Activated CD8-positive, alpha-beta memory T cell treated with anti-CD3 and anti-CD28 coated beads for 48 hours (primary cell): ENCODE data around the gene PDILT.

Source experiments
- DNase-seq, 3 experiments: peaks; one replicate each; pipeline ENCODE4 v3.0.0-alpha.2; 2020; ENCODE audit warnings: low read depth in 2 of 3, low spot score in 2 of 3

PDILT gene

DNA sequence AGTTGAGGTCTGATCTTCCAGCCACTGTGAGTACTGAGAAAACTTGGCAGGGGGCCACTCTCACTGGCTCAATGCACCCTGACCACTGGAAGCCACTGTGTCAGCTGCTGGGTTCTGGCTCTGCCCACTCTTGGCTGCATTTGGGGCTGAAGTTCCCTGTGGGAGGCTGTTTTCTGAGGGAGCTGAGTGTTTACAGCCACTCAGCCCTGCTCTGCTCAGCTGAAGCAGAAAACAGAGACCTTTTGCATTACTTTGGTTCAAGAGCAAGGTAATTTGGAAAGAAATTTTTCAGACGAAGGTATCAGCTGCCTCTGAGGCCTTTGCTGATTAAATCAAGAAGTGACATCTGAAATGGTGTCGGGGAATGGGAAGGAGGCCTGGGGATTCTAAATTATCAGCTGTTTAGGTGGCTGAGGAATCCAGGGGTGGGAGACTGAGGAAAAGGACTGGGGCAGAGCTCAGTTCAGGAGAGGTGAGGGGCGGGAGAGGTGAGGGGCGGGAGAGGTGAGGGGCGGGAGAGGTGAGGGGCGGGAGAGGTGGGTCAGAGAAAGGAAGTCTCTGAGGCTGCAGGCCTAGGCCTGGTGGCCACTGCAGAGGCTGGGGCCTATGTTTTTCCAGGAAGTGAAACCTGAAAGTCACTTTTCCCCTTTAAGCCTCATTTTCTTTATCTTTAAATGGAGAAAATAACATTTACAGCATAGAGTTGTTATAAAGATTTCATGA lies 5.0 kb upstream of the PDILT start, which contains the start of gene ACSM5:
ACSM5 (plus strand) TSS at position 137 of the 723 bp plus-strand sequence. CDS start 1,951 bp downstream, outside the sequence.
- no peak for DNase-seq

DNA sequence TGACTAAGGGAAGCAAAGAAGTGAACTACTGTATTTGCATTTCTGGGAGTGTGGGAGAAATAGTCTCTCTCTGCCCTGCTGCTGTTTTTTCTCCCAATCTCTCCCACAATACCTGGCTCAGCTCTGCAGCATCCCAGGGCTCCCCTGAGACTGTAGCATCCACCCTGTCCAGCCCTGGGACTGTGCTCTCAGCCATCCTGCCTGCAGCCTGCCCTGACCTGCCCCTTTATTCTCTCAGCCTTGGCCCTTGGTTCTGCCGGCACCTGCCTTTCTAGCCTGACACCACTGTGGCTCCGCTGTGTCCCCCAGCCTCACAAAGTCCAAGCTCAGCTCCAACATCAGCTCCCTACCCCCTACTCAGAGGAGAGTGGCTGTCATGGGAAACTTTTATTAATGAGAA lies 1.9 kb downstream of the PDILT start:
- DNase-seq, result no peak

DNA sequence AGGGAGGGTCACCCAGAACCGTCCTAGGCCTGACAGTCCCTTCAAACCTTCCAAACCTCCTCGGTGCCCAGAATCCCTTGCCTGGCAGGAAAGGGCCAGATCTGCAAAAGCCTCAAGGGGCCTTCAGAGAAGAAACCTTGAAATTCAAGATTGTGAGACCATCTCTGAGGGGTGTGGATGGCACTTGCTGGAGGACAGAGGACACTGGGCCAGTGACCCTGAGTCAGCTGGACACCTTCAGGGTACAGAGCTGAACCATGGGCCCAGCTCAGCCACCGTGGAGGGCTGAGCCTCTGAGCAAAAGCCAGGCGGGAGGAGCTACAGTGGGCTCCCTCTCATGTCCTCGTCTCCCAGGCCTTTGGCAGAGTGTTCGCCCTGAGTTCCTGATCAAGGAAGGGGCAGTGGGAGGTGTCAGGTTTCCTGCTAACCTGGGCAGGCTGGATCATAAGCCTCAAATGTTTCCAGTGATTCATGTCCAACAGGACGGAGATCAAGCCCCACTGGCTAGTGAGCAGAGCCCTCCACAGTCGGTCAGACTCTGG lies 3.0 kb downstream of the PDILT start:
- no peak for DNase-seq

DNA sequence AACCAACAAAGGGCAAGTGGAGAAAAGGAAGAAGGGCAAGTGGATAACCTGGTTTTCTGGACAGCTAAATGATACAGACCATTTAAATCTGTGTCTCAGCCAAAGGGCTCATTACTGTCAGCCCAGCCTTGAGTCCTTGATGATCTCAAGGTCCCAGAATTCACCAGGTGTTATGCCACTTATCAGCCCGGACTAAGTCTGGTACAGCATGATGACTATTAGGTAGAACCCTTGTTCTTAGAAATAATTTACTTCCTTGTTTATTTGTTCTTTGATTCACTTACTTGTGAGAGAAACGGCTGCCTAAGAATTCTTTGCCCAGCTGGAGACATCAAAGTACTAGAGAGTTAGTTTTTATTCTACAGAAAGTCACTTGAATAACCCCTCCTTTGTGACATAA lies 3.5 kb downstream of the PDILT start:
- DNase-seq, result no peak

DNA sequence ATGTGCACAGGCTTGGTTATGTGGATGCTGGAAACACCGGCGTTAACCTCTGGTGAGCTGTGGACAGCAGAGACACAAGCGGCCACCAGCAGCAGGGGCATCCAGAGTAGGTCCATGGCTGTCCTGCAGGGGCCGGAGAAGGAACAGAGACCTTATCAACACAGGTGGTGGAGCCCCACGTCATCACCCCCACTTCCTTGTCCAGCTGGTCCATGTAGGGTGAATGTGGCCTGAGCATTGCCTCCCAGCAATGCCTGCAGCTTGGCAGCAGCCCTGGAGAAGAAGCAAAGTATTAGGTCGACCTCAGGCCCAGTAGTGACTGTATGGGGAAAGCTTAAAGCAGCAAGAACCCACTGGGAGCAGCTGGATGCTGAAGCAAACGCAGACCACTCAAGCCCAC lies 5.4 kb downstream of the PDILT start:
- no peak for DNase-seq

DNA sequence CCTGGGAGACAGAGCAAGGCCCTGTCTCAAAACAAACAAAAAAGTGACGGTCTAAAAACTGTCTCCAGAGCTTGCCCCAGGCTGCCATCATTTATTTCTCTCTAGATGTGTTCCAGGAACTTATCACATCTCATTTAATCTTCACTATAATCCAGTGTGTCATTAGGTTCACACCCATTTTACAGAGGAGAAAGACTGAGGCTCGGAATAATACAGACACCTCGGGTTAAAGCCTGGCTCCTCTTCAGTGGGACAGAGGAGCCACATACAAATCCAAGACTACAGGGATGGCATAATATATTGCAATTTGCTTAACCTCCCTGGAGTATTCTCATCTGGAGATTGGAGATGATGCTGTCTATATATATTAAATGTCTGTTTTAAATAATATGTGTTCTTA lies 5.9 kb downstream of the PDILT start:
- DNase-seq, result no peak

DNA sequence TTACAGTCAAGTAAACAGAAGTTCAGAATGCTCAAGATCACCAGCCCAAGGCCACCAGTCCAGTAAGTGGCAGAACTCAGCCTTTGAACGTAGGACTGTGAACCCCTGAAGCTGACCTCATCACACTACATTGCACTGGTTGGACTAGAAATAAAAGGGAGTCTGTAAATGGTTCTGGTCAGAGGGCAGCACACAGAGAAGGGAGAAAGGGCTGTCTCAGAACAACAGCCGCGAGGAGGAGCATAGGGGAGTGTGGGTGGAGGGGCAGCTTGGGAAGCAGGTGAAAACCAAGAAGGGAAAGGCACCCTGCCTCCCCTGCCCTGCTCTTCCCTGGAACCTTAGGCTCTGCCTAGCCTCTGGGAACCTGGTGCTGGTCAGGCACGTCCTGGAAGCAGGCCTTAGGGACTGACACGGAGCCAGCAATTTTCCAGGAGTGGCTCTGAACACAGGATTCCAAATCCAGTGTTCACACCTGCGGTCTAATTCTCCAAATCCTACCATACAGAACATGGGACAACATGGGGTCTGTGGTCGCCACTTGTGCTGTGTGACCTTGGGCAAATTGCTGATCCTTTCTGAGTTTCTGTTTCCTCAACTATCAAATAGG lies 7.0 kb downstream of the PDILT start:
- no peak for DNase-seq

DNA sequence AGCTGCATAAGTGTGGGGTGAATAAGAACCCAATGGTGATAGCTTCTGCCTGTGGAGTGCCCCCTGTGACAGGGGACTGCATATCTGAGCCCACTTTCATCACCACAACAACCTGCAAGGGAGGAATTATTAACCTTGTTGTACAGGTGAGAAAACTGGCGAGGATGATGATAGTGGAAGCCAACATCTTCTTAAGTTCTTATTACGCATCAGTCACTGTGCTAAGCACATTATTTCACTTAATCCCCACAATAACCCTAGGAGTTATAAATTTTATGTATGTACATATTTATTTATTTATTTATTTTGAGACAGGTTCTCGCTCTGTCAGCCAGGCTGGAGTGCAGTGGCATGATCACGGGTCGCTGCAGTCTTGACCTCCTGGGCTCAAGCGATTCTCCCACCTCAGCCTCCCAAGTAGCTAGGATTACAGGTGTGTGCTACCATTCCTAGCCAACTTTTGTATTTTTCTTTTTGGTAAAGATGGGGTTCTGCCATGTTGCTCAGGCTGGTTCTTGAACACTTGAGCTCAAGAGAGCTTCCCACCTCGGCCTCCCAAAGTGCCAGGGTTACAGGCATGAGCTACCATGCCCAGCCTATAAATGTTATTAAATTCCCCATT lies 7.6 kb downstream of the PDILT start:
- no peak for DNase-seq

DNA sequence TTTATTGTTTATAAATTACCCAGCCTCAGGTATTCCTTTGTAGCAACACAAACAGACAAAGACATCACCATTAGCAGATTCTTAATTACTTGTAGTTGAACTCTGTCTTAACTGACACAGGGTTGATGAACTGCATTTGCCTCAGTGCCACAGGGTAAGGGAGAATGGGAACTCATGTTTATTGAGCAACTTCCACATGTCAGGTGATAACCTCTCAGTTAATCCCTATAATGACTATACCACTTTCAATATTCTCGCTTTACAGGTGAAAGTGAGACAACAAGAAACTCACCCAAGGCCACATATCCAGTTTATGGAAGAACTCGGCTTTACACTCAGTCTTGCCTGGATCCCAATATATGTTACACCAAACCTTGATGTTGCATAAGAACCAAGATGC lies 8.6 kb downstream of the PDILT start:
- DNase-seq, result no peak

DNA sequence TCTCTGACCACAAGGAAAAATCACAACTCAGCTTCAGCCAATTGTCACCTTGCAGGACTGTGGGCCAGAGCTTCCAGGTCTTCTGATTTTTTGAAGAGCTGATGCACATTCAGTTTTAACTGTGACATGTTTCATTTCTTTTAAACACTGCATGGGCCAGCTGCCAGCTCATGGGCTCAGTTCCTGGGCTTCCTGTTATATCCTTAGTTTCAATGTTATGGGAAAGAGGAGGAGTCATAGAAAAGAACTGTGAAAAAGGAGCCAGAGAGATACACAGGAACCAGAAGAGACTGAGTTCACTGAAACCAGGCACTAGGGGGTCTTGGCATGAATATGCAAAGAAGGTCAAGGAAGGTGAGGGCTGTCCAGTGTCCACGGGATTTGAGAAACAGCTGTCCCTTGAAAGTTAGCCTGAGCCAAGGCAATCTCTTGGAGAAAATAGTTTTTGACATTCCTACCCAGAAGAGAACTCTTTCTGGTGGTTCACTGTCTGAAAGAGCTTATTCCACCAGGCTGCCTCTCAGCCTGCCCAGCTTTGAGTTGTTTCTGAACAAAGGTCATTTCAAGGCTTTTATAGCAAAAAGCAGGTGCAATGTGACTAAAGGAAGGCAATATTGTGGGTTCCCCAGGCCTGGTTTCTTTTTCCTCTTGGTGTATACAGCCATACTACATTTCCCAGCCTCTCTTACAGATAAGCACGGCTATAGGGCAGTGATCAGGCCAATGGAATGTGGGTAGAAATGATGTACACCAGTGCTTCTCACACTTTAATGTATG lies 10.5 kb downstream of the PDILT start:
- no peak for DNase-seq

DNA sequence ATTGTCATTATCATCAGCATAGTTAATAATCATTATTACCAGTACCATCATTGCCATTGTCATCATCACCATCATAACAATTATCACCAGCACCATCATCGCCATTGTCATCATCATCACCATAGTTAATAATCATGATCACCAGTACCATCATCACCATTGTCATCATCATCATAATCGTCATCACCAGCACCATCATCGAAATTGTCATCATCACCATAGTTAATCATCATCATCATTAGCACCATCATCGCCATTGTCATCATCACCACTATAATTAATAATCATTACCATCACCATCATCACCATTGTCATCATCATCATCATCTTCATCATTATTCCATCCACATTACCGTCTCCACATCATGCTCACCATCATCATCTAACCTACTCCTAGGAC lies 13.5 kb downstream of the PDILT start:
- no peak for DNase-seq

DNA sequence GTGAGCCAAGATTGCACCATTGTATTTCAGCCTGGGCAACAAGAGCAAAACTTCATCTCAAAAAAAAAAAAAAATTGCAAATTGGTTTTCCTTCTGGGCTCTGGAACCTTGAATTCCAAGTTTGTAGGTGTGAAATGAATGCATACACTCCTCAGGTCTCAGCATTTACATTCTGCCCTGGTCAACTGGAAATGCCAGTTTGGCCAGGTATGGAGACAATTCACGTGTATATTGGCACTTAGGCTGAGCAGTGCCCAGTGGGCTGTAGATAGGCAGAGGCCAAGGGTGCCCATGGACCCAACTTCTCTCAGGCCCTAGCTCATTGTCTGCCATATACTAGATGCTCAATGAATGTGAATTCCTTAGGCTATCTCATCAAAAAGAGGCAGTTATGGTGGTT lies 15.7 kb downstream of the PDILT start:
- no peak for DNase-seq

DNA sequence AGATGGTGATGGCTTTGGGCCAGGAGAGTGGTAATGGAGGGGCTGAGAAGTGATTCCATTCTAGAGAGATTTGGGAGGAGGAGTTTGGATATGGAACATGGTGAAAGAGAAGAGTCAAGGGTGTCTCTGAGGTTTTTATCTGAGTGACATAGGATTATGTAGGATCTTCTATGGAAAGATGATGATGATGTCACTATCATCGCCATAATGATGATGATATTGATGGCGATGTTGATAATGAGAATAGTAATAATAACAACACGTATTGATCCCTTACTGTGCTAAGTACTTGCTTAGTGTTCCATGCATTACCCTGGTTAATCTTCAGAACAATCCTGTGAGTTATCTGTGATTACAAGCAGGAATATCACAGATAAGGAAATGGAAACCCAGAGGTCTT lies 16.6 kb downstream of the PDILT start:
- no peak for DNase-seq

DNA sequence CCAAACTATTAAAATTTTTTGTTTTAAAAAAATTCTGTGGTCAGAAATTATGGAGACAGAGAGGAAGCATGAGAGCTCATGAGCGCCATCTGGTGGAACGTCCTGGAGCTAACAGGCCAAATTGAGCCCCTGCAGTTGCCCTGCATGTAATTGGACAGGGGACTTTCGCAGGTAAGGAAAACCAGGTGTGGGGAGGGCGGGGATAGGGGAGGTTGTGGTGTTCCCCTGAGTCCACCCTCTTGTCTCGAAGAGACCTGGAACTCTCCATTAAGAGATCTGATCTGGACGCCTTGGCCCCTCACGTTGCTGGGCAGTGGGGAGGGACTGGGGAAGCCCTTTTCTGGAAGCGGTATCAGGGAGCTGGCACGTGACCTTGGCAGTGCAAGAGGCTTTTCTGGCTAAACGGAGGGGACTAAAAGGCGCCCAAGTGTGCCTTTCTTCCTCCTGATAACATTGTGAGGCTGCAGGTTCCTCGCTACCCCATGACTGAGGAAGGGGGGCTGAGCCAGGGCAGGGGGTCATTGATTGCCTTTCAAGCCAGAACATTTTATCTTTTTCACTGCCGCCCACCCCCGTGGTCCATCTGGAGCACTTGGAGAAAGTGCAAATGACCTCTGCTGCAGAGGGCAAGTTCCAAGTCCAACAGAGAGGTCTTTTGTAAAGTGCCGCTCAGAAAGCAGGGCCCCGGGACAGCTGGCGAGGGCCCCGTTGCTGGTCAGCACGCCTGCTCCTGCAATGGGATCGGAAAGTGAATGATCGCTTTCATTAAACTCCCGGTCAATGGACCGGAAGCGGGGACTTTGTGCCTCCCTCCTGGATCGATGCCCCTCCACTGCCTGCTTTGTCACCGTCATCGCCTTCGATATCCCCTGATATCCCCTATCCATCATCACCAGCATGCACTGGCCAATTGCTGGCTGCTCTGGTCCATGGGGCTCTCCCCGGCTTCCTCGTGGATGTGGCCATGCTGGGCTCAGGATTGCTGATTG lies 18.4 kb downstream of the PDILT start:
- DNase-seq, result peak in 2 of 3 experiments; percentile 13 to 27

DNA sequence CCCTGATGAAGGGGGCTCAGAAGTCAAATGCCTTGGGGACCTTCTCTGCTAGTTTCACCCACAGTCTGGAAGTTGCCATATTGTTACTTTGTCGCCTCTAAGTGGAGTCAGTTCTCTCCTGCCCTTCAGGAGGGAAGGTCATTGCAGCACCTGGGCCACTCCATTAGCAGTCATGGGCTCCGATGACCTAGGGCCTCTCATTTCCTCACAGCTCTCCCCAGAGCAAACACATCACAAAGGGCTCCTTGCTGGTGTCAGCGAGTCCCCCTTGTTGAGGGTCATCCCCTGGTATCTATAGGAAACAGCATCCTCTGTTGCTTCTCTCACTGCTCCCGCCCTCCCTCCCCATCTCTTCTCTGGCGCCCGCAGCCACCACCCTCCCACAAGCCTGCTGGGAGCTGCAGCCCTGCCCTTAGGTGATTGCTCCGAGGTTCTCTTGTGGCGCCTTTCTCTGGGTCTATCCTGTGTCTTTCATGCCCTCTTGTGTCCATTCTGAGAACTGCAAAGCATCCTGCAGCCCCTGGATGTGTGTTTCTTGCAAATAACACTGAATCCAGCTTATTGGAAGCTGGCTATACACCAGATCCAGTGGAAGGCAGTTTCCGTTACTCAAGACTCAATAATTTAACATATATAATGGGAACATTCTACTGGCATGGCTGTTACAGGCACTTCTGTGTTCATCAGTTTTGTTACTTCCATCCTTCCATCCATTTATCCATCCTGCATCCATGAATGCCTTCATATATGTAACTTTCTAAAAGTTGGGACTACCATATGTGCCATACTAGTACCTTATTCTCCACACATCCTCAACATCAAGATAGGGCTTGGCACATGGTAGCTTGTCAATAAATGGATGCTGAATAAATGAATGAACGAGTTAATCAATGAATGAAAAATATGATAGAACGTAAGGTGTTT lies 21.2 kb downstream of the PDILT start:
- peak in 2 of 3 experiments; percentile 1 to 23 for DNase-seq

DNA sequence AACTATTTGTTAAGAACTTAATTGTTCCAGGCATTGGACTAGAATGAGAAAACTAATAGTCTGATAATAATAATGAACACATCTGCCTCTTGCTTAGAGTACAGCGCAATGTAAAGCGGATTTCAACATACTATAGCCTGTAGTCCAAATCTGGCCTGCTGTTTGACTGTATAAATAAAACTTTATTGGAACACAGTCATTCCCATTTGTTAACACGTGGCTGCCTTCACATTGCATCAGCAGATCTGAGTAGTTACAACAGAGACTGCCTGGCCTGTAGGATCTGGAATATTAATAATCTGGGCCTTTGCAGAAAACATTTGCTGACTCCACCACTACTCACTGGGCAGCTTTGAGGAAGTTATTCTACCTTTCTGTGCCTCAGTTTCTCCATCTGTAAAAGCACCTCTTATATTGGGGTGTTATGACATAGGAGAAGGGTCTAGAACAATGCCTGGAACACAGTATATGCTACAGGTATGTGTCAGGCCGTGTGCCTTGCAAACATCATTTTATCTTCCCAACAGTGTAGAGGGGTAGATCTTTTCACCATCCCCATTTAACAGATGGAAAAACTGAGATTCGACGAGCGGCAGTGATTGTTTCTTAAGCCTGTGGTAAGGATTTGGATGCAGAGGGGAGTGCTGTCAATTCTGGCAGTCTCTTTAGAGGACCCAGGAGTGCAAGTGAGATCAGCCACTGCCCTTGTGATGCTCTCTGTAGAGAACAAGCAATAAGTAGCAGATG lies 22.2 kb downstream of the PDILT start:
- DNase-seq, result no peak

DNA sequence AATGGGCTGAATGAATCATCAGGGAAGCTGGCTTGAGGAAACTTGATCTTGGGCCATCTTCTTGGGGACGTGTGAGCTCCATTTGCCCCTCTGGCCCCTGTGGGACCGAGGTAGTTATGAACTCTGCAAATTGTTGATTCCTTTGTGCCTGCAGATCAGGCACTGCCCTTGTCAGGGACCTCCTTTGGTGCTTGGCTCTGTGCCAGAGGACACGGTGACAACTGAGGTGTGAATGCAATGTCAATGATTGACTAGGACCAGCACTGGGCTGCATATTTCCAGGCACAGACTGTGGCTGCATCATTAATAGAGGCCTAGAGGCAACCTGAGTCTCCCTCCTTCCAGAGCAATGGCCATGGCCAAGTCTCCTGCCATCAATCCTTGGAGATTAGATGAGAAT lies 23.8 kb downstream of the PDILT start:
- DNase-seq, result no peak

DNA sequence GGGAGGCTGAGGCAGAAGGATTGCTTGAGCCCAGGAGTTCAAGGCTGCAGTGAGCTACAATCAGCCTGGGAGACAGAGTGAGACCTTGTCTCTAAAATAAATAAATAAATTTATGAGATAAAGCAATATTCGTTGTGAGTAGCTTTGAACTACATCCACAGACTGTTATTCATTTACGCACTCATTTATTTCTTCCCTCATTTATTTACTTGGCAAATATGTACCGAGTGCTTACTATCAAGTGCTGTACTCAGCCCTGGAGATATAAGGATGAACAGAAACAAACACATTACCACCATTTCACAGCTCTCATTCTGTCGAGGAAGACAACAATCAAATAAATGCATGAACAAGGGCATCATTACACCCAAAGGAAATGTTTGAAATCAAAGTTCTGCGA lies 27.4 kb downstream of the PDILT start:
- no peak for DNase-seq

DNA sequence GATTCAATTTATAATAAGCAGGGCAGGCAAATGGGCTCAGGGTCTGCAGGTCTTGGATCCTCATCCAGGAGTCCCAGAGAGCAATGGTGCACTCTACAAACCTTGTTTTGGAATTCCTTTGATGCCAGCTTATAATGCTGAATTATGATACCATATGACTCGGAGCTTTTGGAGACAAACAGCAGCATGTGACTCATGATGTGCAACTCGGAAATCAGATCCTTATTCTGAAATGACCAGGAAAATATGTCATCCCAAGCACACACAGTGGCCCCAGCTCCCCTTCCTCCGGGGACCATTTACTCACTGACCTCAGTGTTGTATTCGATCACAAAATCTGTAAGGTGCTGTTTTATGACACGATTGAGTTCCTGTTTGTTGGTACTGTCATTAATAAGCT lies 31.8 kb downstream of the PDILT start:
- DNase-seq, result no peak
